Chondrocyte (in vitro differentiated cells): Measurements from ENCODE around the gene BAG1. TPM values are rescaled to one million over a fixed set of nuclear protein-coding genes. Genes with fewer than 3 reads are reported as not detected.

ENCODE experiments used
- DNase-seq: peaks from one replicate; pipeline ENCODE4 v3.0.0; 2021; ENCODE audit warnings: mixed read lengths, low spot score
- H3K27ac Mint-ChIP-seq: one replicate; pipeline ENCODE4 v1.8.0; 2021; ENCODE audit warnings: mild to moderate bottlenecking, moderate library complexity, mixed read lengths; ENCODE audit not compliant: unreplicated experiment
- H3K27me3 Mint-ChIP-seq: 2 replicates; pipeline ENCODE4 v1.8.0; 2021; ENCODE audit warnings: low read depth, mixed read lengths
- H3K36me3 Mint-ChIP-seq: 2 replicates; pipeline ENCODE4 v1.8.0; 2021; ENCODE audit warnings: low read depth, mixed read lengths
- H3K4me1 Mint-ChIP-seq: 2 replicates; pipeline ENCODE4 v1.8.0; 2021; ENCODE audit warnings: low read depth, mild to moderate bottlenecking, mixed read lengths
- H3K4me3 Mint-ChIP-seq: one replicate; pipeline ENCODE4 v1.8.0; 2021; ENCODE audit warnings: mild to moderate bottlenecking, moderate library complexity, mixed read lengths; ENCODE audit not compliant: unreplicated experiment
- H3K9me3 Mint-ChIP-seq: 2 replicates; pipeline ENCODE4 v1.8.0; 2021; ENCODE audit warnings: low read depth, mixed read lengths
- total RNA-seq: library from RNA; stranded (reverse); gene quantifications from 3 replicates; pipeline ENCODE4 v1.2.1, GENCODE V29; 2021
- TF ChIP-seq, protein P1 (sequence below): fragments of 200-600 bp; sonication (generic); IDR thresholded peaks from 2 replicates; pipeline ENCODE4 v1.5.0; 2021; ENCODE audit warnings: antibody characterized with exemption, mild to moderate bottlenecking, moderate library complexity

BAG1 gene
- total RNA-seq, 1 donor from 2014 or later: 51.1 TPM

- H3K27me3 Mint-ChIP-seq: peaks cover 17% of the 10 kb centered on the region
- DNase-seq: no peak
- H3K9me3 Mint-ChIP-seq: peaks cover 2% of the 10 kb centered on the region
- TF ChIP-seq, protein P1, sequence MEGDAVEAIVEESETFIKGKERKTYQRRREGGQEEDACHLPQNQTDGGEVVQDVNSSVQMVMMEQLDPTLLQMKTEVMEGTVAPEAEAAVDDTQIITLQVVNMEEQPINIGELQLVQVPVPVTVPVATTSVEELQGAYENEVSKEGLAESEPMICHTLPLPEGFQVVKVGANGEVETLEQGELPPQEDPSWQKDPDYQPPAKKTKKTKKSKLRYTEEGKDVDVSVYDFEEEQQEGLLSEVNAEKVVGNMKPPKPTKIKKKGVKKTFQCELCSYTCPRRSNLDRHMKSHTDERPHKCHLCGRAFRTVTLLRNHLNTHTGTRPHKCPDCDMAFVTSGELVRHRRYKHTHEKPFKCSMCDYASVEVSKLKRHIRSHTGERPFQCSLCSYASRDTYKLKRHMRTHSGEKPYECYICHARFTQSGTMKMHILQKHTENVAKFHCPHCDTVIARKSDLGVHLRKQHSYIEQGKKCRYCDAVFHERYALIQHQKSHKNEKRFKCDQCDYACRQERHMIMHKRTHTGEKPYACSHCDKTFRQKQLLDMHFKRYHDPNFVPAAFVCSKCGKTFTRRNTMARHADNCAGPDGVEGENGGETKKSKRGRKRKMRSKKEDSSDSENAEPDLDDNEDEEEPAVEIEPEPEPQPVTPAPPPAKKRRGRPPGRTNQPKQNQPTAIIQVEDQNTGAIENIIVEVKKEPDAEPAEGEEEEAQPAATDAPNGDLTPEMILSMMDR: no peak
- H3K27ac Mint-ChIP-seq: no peak overlapping the region
- peaks cover 4% of the 10 kb centered on the region for H3K4me1 Mint-ChIP-seq
- no peak overlapping the region for H3K4me3 Mint-ChIP-seq
- H3K36me3 Mint-ChIP-seq: peaks cover 2% of the 10 kb centered on the region
Measured at GRCh38 chr9:33202552-33203201, 61.8 kb downstream of the BAG1 start.

Other genes with a start within 250 kb of the BAG1 start
- 81.2 to 121 TPM (median 81.9 TPM) in 3 replicates for gene DNAJA1, start 239.4 kb downstream of the BAG1 start, total RNA-seq
- gene SMU1, start 188.0 kb downstream of the BAG1 start, total RNA-seq: 17.4 to 21.1 TPM (median 17.5 TPM) in 3 replicates
- gene B4GALT1, start 97.4 kb downstream of the BAG1 start, total RNA-seq: 59.0 to 83.5 TPM (median 60.2 TPM) in 3 replicates
- not detected in 3 replicates for gene SPINK4, start 24.5 kb downstream of the BAG1 start, total RNA-seq
- gene CHMP5, start 341 bp upstream of the BAG1 start, total RNA-seq: 52.7 to 61.2 TPM (median 58.4 TPM) in 3 replicates
- 26.8 to 36.6 TPM (median 28.4 TPM) in 3 replicates for gene NFX1, start 25.8 kb upstream of the BAG1 start, total RNA-seq
- 0.30 to 0.80 TPM (median 0.33 TPM) in 3 replicates for gene AQP7, start 137.9 kb upstream of the BAG1 start, total RNA-seq
- 3.6 to 4.0 TPM (median 3.6 TPM) in 3 replicates for gene AQP3, start 182.9 kb upstream of the BAG1 start, total RNA-seq
- 30.4 to 48.1 TPM (median 31.1 TPM) in 3 replicates for gene NOL6, start 209.2 kb upstream of the BAG1 start, total RNA-seq